IMR-90 (cell line): ENCODE measurements around the gene GRM4. TPM values are rescaled to one million over a fixed set of nuclear protein-coding genes. Genes with fewer than 3 reads are reported as not detected.

ENCODE experiments used
- ATAC-seq: fragments of 200-7000 bp; cut with Tn5 transposase; 2 replicates; pipeline ENCODE4 v1.9.1; 2020; ENCODE audit warnings: low read depth, mild to moderate bottlenecking, moderate library complexity
- BruUV-seq: library from RNA; stranded (reverse); fragments of 400-500 nt; replicated peaks from 2 replicates; lab custom pipeline; 2021; lab: Mats Ljungman, UMichigan
- CTCF ChIA-PET: fragments of 300-600 bp; formaldehyde crosslinking; extraction: SDS; loops from one replicate; lab custom pipeline; 2021; ENCODE audit warnings: antibody characterized with exemption; lab: Yijun Ruan, JAX
- POLR2A ChIA-PET: fragments of 300-600 bp; sonication (Branson Sonifier 250); formaldehyde crosslinking; loops from one replicate; lab custom pipeline; 2022; ENCODE audit warnings: antibody characterized with exemption; ENCODE audit not compliant: unreplicated experiment; lab: Charles Lee
- DNase-seq: peaks from one replicate; pipeline ENCODE4 v3.0.0; 2013
- H2AFZ ChIP-seq: replicated peaks from 2 replicates; pipeline ENCODE3; 2013; ENCODE audit warnings: low read length, mild to moderate bottlenecking; ENCODE audit not compliant: poor library complexity
- H2AK5ac ChIP-seq: 2 replicates; pipeline ENCODE4 v1.6.1; 2013; ENCODE audit warnings: low read depth, low read length, inconsistent platforms
- H2AK9ac ChIP-seq: replicated peaks from 2 replicates; pipeline ENCODE3; 2013; ENCODE audit warnings: mild to moderate bottlenecking, low read depth, low read length, moderate library complexity; ENCODE audit not compliant: poor library complexity
- H2BK120ac ChIP-seq: 2 replicates; pipeline ENCODE4 v1.6.1; 2013; ENCODE audit warnings: low read depth, low read length, inconsistent platforms
- H2BK15ac ChIP-seq: 3 replicates; pipeline ENCODE4 v1.6.1; 2013; ENCODE audit warnings: low read depth, low read length, inconsistent platforms
- H2BK20ac ChIP-seq: 2 replicates; pipeline ENCODE4 v1.6.1; 2013; ENCODE audit warnings: low read depth, mild to moderate bottlenecking, inconsistent platforms, low read length, moderate library complexity
- H2BK5ac ChIP-seq: 2 replicates; pipeline ENCODE4 v1.6.1; 2013; ENCODE audit warnings: mild to moderate bottlenecking, low read depth, low read length, inconsistent platforms; ENCODE audit not compliant: poor library complexity, severe bottlenecking
- H3K14ac ChIP-seq: replicated peaks from 2 replicates; pipeline ENCODE4 v1.6.1; 2013; ENCODE audit warnings: low read depth, low read length, inconsistent platforms
- H3K18ac ChIP-seq: 2 replicates; pipeline ENCODE4 v1.6.1; 2013; ENCODE audit warnings: low read depth, low read length, control low read depth
- H3K23ac ChIP-seq: 2 replicates; pipeline ENCODE4 v1.6.1; 2013; ENCODE audit warnings: low read depth, low read length, inconsistent platforms
- H3K27ac ChIP-seq: 2 replicates; pipeline ENCODE4 v1.5.1; 2013; ENCODE audit warnings: mild to moderate bottlenecking, control low read depth, low read length; ENCODE audit not compliant: insufficient read depth
- H3K27me3 ChIP-seq: 2 replicates; pipeline ENCODE4 v1.6.1; 2013; ENCODE audit warnings: low read length; ENCODE audit not compliant: control insufficient read depth, insufficient read depth
- H3K36me3 ChIP-seq: 2 replicates; pipeline ENCODE4 v1.6.1; 2013; ENCODE audit warnings: low read length, mixed read lengths; ENCODE audit not compliant: control insufficient read depth, insufficient read depth
- H3K4ac ChIP-seq: 2 replicates; pipeline ENCODE4 v1.6.1; 2013; ENCODE audit warnings: low read depth, low read length, inconsistent platforms
- H3K4me1 ChIP-seq: 2 replicates; pipeline ENCODE4 v1.6.1; 2013; ENCODE audit warnings: low read length, mixed read lengths; ENCODE audit not compliant: control insufficient read depth, insufficient read depth
- H3K4me2 ChIP-seq: 2 replicates; pipeline ENCODE4 v1.6.1; 2013; ENCODE audit warnings: low read depth, mild to moderate bottlenecking, control low read depth, low read length, moderate library complexity
- H3K4me3 ChIP-seq: 2 replicates; pipeline ENCODE4 v1.5.1; 2013; ENCODE audit warnings: low read depth, mild to moderate bottlenecking, control low read depth, low read length, moderate library complexity; ENCODE audit not compliant: insufficient read depth
- H3K56ac ChIP-seq: 2 replicates; pipeline ENCODE4 v1.6.1; 2013; ENCODE audit warnings: low read length, inconsistent platforms; ENCODE audit not compliant: insufficient read depth; ENCODE audit errors: extremely low read depth
- H3K79me1 ChIP-seq, 2 experiments: 2 replicates each; pipeline ENCODE4 v1.6.1; 2013; ENCODE audit warnings: low read length in 2 of 2, inconsistent platforms in 1 of 2, low read depth in 1 of 2
- H3K9ac ChIP-seq: 2 replicates; pipeline ENCODE4 v1.6.1; 2013; ENCODE audit warnings: low read depth, low read length, control low read depth
- H3K9me1 ChIP-seq: 2 replicates; pipeline ENCODE4 v1.6.1; 2013; ENCODE audit warnings: low read length, inconsistent platforms; ENCODE audit not compliant: insufficient read depth
- H3K9me3 ChIP-seq: 2 replicates; pipeline ENCODE4 v1.6.1; 2013; ENCODE audit warnings: low read length; ENCODE audit not compliant: control insufficient read depth, insufficient read depth
- H4K20me1 ChIP-seq: 2 replicates; pipeline ENCODE4 v1.6.1; 2013; ENCODE audit warnings: low read length, inconsistent platforms; ENCODE audit not compliant: insufficient read depth
- H4K5ac ChIP-seq: 2 replicates; pipeline ENCODE4 v1.6.1; 2013; ENCODE audit warnings: mild to moderate bottlenecking, low read depth, low read length, control low read depth
- H4K8ac ChIP-seq, 2 experiments: 2 replicates each; pipeline ENCODE4 v1.6.1; 2013; ENCODE audit warnings: low read depth in 2 of 2, low read length in 2 of 2, control low read depth in 1 of 2, inconsistent platforms in 1 of 2
- H4K91ac ChIP-seq: 2 replicates; pipeline ENCODE4 v1.6.1; 2013; ENCODE audit warnings: low read depth, low read length, inconsistent platforms; ENCODE audit not compliant: insufficient read depth
- BHLHE40 ChIP-seq: fragments of 150-350 bp; IDR thresholded peaks from 2 replicates; pipeline ENCODE4 v1.6.1; 2016; ENCODE audit warnings: mild to moderate bottlenecking, low read depth, low read length
- CEBPB ChIP-seq: IDR thresholded peaks from 2 replicates; pipeline ENCODE4 v1.6.1; 2012; ENCODE audit warnings: low read depth, low read length, improper control_type of control experiment
- CHD1 ChIP-seq: IDR thresholded peaks from 2 replicates; pipeline ENCODE4 v1.6.1; 2012; ENCODE audit warnings: low read depth, low read length, improper control_type of control experiment
- FOS ChIP-seq: fragments of 150-350 bp; IDR thresholded peaks from 2 replicates; pipeline ENCODE4 v1.6.1; 2016; ENCODE audit warnings: low read depth, low read length
- MAFK ChIP-seq: IDR thresholded peaks from 2 replicates; pipeline ENCODE4 v1.6.1; 2012; ENCODE audit warnings: low read depth, low read length, improper control_type of control experiment
- MAZ ChIP-seq: IDR thresholded peaks from 2 replicates; pipeline ENCODE4 v1.6.1; 2012; ENCODE audit warnings: low read depth, mild to moderate bottlenecking, low read length, improper control_type of control experiment, moderate library complexity, borderline replicate concordance
- MXI1 ChIP-seq: IDR thresholded peaks from 2 replicates; pipeline ENCODE4 v1.6.1; 2012; ENCODE audit warnings: low read depth, mild to moderate bottlenecking, low read length, moderate library complexity, borderline replicate concordance
- NFE2L2 ChIP-seq: fragments of 150-350 bp; IDR thresholded peaks from 2 replicates; pipeline ENCODE4 v1.6.1; 2016; ENCODE audit warnings: low read depth, mild to moderate bottlenecking, low read length
- POLR2A ChIP-seq: IDR thresholded peaks from 2 replicates; pipeline ENCODE4 v1.6.1; 2012; ENCODE audit warnings: mild to moderate bottlenecking, low read depth, low read length
- RAD21 ChIP-seq: IDR thresholded peaks from 2 replicates; pipeline ENCODE4 v1.6.1; 2012; ENCODE audit warnings: low read length, improper control_type of control experiment
- RCOR1 ChIP-seq: IDR thresholded peaks from 2 replicates; pipeline ENCODE4 v1.6.1; 2012; ENCODE audit warnings: mild to moderate bottlenecking, low read length, improper control_type of control experiment; ENCODE audit not compliant: insufficient replicate concordance
- RFX5 ChIP-seq: IDR thresholded peaks from 2 replicates; pipeline ENCODE4 v1.8.0; 2012; ENCODE audit warnings: low read depth, mild to moderate bottlenecking, low read length, moderate library complexity
- SMC3 ChIP-seq: fragments of 150-350 bp; IDR thresholded peaks from 2 replicates; pipeline ENCODE4 v1.6.1; 2016; ENCODE audit warnings: low read depth, mild to moderate bottlenecking, antibody characterized with exemption, low read length, moderate library complexity
- WGBS, 2 experiments: methylation state at CpG; one replicate each; pipeline versions ENCODE4 v1.1.5 to v1.1.7; 2013; ENCODE audit warnings: missing lambda C conversion rate in 2 of 2; ENCODE audit not compliant: insufficient read length in 1 of 2; ENCODE audit errors: extremely low coverage in 2 of 2; 5-methylcytosine and 5-hydroxymethylcytosine counted together
- dilution Hi-C: fragments of 300-500 bp; cut with HindIII; formaldehyde crosslinking; loops from one replicate; pipeline ENCODE4 v1.14.3; 2018; ENCODE audit warnings: low sequenced_read_pairs; ENCODE audit not compliant: unreplicated experiment
- in situ Hi-C: fragments of 300-500 bp; cut with MboI; formaldehyde crosslinking; loops from 3 replicates; pipeline ENCODE4 v1.14.3; 2019; ENCODE audit warnings: low sequenced_read_pairs, inconsistent platforms, mixed read lengths
- intact Hi-C: fragments of 100-400 bp; cut with micrococcal nuclease; formaldehyde crosslinking; loops from 2 replicates; pipeline ENCODE4 v1.10.0; 2022
- polyA plus RNA-seq, 3 experiments: library from polyadenylated mRNA; depleted of rRNA; stranded (reverse); fragments of >200 nt; gene quantifications; 2 replicates each; pipeline ENCODE4 v1.2.3, GENCODE V29; 2012; ENCODE audit warnings: low replicate concordance in 1 of 3
- total RNA-seq: library from RNA; depleted of rRNA; stranded (reverse); fragments of >200 nt; gene quantifications from 2 replicates; pipeline ENCODE4 v1.2.3, GENCODE V29; 2012
- TF ChIP-seq, protein P1 (sequence below): conservative IDR thresholded peaks from 2 replicates; pipeline ENCODE4 v1.5.1; 2012; ENCODE audit warnings: mild to moderate bottlenecking, low read depth, low read length, improper control_type of control experiment
- TF ChIP-seq, protein P2 (sequence below): fragments of 150-350 bp; IDR thresholded peaks from 2 replicates; pipeline ENCODE4 v1.6.1; 2016; ENCODE audit warnings: low read depth, mild to moderate bottlenecking, low read length, moderate library complexity, borderline replicate concordance
- TF ChIP-seq, protein P3 (sequence below): fragments of 150-350 bp; IDR thresholded peaks from 2 replicates; pipeline ENCODE4 v1.6.1; 2017; ENCODE audit warnings: mild to moderate bottlenecking, antibody characterized with exemption, low read length, low read depth

GRM4 gene
- total and polyA plus RNA-seq, 2 of the 4 experiments (the other 2 are of a cell fraction), result 0.02 TPM; not detected in 1

DNA sequence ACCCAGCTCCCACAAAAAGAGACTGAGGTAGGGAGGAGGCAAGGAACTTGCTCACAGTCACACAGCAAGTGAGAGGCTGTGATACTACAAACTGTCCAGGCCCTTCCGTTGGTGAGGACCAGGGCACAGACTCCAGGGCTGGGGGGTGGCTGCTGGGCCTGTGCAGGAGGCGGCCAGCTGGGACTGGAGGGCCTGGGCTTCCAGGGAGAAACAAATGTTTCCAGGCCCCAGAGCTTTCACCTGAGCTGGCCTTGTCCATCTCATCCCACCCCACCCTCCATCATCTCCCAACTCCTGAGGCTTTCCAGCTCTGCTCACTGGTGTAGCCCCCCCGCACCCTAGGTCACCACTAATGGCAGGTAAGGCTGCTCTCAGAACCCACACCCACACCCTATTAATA lies 86.0 kb downstream of the GRM4 start:
- BruUV-seq, result no TSS peak
- Histone ChIP-seq H3K9me3 (no peaks in the 10 kb centered on the region), H3K36me3 (no peaks in the 10 kb centered on the region), H4K91ac (no peak overlapping the region), H3K79me1 (no peaks in the 10 kb centered on the region), H3K9ac (no peak overlapping the region), H3K4me2 (no peak overlapping the region), H4K5ac (no peak overlapping the region), H2BK120ac (no peak overlapping the region), H3K56ac (no peak overlapping the region), H3K4me3 (no peak overlapping the region), H3K4me1 (no peaks in the 10 kb centered on the region), H2BK5ac (no peak overlapping the region), H4K8ac (no peak overlapping the region), H2AK9ac (no peak overlapping the region), H3K27me3 (peaks cover 45% of the 10 kb centered on the region), H3K14ac (no peak overlapping the region), H2AFZ (no peak overlapping the region), H2BK20ac (no peak overlapping the region), H2BK15ac (no peak overlapping the region), H3K4ac (no peak overlapping the region), H2AK5ac (no peak overlapping the region), H3K9me1 (no peaks in the 10 kb centered on the region), H4K20me1 (no peaks in the 10 kb centered on the region; the same call in 1 of the 2 replicates), H3K23ac (no peak overlapping the region), H3K18ac (no peak overlapping the region), H3K27ac (no peak overlapping the region)
- POLR2A ChIA-PET, result no interaction called here
- dilution Hi-C loops, result no loop called here
- intact Hi-C loops, result loop anchor here (10.0 kb wide), 1 partner anchor 545 kb away; no protein-coding TSS in a partner anchor
- CTCF ChIA-PET, result no interaction called here
- no CpG with 5 or more reads among the region's 3 CpGs for WGBS, 2 experiments
- in situ Hi-C loops, result no loop called here
- TF ChIP-seq RCOR1 (no peak), RFX5 (no peak), NFE2L2 (no peak), MAFK (no peak), MXI1 (no peak), SMC3 (no peak), CEBPB (no peak), RAD21 (no peak), BHLHE40 (no peak), MAZ (no peak), CHD1 (no peak), POLR2A (no peak), FOS (no peak)
- TF ChIP-seq, protein P1, sequence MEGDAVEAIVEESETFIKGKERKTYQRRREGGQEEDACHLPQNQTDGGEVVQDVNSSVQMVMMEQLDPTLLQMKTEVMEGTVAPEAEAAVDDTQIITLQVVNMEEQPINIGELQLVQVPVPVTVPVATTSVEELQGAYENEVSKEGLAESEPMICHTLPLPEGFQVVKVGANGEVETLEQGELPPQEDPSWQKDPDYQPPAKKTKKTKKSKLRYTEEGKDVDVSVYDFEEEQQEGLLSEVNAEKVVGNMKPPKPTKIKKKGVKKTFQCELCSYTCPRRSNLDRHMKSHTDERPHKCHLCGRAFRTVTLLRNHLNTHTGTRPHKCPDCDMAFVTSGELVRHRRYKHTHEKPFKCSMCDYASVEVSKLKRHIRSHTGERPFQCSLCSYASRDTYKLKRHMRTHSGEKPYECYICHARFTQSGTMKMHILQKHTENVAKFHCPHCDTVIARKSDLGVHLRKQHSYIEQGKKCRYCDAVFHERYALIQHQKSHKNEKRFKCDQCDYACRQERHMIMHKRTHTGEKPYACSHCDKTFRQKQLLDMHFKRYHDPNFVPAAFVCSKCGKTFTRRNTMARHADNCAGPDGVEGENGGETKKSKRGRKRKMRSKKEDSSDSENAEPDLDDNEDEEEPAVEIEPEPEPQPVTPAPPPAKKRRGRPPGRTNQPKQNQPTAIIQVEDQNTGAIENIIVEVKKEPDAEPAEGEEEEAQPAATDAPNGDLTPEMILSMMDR, result no peak
- TF ChIP-seq, protein P2, sequence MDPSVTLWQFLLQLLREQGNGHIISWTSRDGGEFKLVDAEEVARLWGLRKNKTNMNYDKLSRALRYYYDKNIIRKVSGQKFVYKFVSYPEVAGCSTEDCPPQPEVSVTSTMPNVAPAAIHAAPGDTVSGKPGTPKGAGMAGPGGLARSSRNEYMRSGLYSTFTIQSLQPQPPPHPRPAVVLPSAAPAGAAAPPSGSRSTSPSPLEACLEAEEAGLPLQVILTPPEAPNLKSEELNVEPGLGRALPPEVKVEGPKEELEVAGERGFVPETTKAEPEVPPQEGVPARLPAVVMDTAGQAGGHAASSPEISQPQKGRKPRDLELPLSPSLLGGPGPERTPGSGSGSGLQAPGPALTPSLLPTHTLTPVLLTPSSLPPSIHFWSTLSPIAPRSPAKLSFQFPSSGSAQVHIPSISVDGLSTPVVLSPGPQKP, result no peak
- TF ChIP-seq, protein P3, sequence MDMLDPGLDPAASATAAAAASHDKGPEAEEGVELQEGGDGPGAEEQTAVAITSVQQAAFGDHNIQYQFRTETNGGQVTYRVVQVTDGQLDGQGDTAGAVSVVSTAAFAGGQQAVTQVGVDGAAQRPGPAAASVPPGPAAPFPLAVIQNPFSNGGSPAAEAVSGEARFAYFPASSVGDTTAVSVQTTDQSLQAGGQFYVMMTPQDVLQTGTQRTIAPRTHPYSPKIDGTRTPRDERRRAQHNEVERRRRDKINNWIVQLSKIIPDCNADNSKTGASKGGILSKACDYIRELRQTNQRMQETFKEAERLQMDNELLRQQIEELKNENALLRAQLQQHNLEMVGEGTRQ, result no peak
- ATAC-seq (no peak), DNase-seq (no peak)
